ENCODE measurements around the gene PANK4. TPM values are rescaled to one million over a fixed set of nuclear protein-coding genes. Genes with fewer than 3 reads are reported as not detected.

PANK4 gene
- total and polyA plus RNA-seq, 2 of the 8 experiments (the other 6 are each of a cell fraction or from before 2014, with no cell fraction given), result 20.1 to 29.7 TPM

DNA sequence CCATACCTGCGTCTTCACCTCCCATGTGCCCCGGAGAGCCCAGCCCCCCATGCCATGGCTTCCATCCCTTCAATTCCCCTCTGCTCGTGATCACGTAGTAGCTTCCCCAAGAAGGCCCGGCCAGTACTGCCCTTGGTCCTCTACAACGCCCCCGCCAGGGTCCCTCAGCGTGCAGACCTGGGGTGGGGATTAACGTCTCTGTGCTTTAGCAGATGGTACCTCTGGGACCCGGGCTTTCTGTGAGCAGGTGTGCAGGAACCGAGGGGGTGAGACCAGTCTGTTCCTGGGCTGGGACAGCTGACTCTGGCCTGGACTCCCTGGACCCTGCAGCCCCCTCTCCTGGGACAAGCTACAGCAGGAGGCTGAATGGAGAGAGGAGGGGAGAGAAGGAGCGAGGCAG lies 49.1 kb downstream of the PANK4 start:
- H3K56ac ChIP-seq (replicated peaks; ENCODE audit: insufficient read length, low read depth, low read length), result no peak overlapping the region
- no peaks in the 10 kb centered on the region; a peak in 1 of 7 replicates for H3K27me3 ChIP-seq (replicated peaks in 1 of 4; ENCODE audit: control insufficient read depth in 3 of 4, extremely low read depth in 1 of 4, insufficient read depth in 3 of 4, low read length in 3 of 4)
- H3K4me3 ChIP-seq (ENCODE audit: extremely low read depth in 1 of 4, insufficient read depth in 2 of 4, low read depth in 3 of 4, low read length in 4 of 4), result no peak overlapping the region
- H4K91ac ChIP-seq (replicated peaks; ENCODE audit: insufficient read length, low read length), result no peak overlapping the region
- no peak overlapping the region for H3K4ac ChIP-seq (replicated peaks; ENCODE audit: insufficient read length, low read depth, low read length)
- H2BK20ac ChIP-seq (ENCODE audit: low read length), result no peak overlapping the region
- no peaks in the 10 kb centered on the region for H3K79me1 ChIP-seq (ENCODE audit: low read depth, low read length)
- H3K4me1 ChIP-seq (replicated peaks in 1 of 4; ENCODE audit: control insufficient read depth in 3 of 4, insufficient read depth in 4 of 4, low read length in 3 of 4), result peaks cover 0 to 7% (median 0%) of the 10 kb centered on the region in 4 experiments; a peak in 2 of 7 replicates
- CTCF ChIA-PET (ENCODE audit: partially characterized antibody), result interaction anchor here (0.8 to 2.0 kb wide), 5 partner anchors 10 to 56 kb away, joined by 3 to 9 read pairs (median 3); no protein-coding TSS in a partner anchor
- H3K23ac ChIP-seq (ENCODE audit: insufficient read length), result no peak overlapping the region
- no peak overlapping the region for H2BK5ac ChIP-seq (ENCODE audit: low read depth, low read length)
- DNase-seq (ENCODE audit: low read depth in 1 of 2, low spot score in 2 of 2) (no peak), FAIRE-seq (no peak)
- POLR2A ChIA-PET (ENCODE audit: partially characterized antibody), result interaction anchor here (1.0 kb wide), 1 partner anchor 26 kb away, joined by 3 read pairs; no protein-coding TSS in a partner anchor
- no peak overlapping the region for H3K14ac ChIP-seq (ENCODE audit: insufficient read length)
- H3K27ac ChIP-seq (ENCODE audit: low read depth, low read length), result no peak overlapping the region
- no peak overlapping the region for H2BK15ac ChIP-seq (ENCODE audit: low read length)
- H2AK5ac ChIP-seq (ENCODE audit: low read depth, low read length), result no peak overlapping the region
- no peak overlapping the region for H2BK12ac ChIP-seq (ENCODE audit: low read depth, low read length)
- H2AFZ ChIP-seq (ENCODE audit: low read length), result no peak overlapping the region
- no peaks in the 10 kb centered on the region for H3K36me3 ChIP-seq (ENCODE audit: control insufficient read depth in 2 of 4, insufficient read depth in 4 of 4, low read length in 3 of 4)
- 70% methylated on average over 9 of the region's 12 CpGs; no CpG with 5 or more reads in 1 of the 2 experiments for WGBS, 2 experiments (ENCODE audit: extremely low coverage in 1 of 2, insufficient coverage in 1 of 2, insufficient read length in 1 of 2, insufficient replicate concordance in 2 of 2, low coverage in 1 of 2, low lambda C conversion rate in 2 of 2, missing lambda C conversion rate in 1 of 2)
- no peaks in the 10 kb centered on the region for H3K9me3 ChIP-seq (ENCODE audit: insufficient read depth in 2 of 2, low read depth in 1 of 2, low read length in 1 of 2)
- no peak overlapping the region for H2BK120ac ChIP-seq (replicated peaks; ENCODE audit: low read depth, low read length)
- H4K8ac ChIP-seq (ENCODE audit: extremely low read depth, insufficient read depth, low read length), result no peak overlapping the region; the same call in 1 of the 2 replicates
- no peak overlapping the region for H3K18ac ChIP-seq (ENCODE audit: extremely low read depth, low read length)
- H3K79me2 ChIP-seq (ENCODE audit: control insufficient read depth in 1 of 2, insufficient read depth in 2 of 2, low read length in 2 of 2), result no peaks in the 10 kb centered on the region
- H4K20me1 ChIP-seq (replicated peaks in 1 of 2; ENCODE audit: control insufficient read depth in 1 of 2, insufficient read depth in 2 of 2, low read length in 2 of 2), result peaks cover 0 to 2% of the 10 kb centered on the region in 2 experiments
- H3K4me2 ChIP-seq (ENCODE audit: insufficient read depth in 1 of 2, low read depth in 2 of 2, low read length in 2 of 2), result no peak overlapping the region
- H3K9ac ChIP-seq (replicated peaks in 1 of 4; ENCODE audit: extremely low read depth in 1 of 4, low read depth in 3 of 4, low read length in 3 of 4), result no peak overlapping the region; a peak in 1 of 7 replicates
- H3K23me2 ChIP-seq (ENCODE audit: low read depth, low read length), result no peaks in the 10 kb centered on the region
- no peak overlapping the region for H4K5ac ChIP-seq (ENCODE audit: insufficient read length, low read depth, low read length)
- TF ChIP-seq, protein P1, sequence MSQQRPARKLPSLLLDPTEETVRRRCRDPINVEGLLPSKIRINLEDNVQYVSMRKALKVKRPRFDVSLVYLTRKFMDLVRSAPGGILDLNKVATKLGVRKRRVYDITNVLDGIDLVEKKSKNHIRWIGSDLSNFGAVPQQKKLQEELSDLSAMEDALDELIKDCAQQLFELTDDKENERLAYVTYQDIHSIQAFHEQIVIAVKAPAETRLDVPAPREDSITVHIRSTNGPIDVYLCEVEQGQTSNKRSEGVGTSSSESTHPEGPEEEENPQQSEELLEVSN (IDR thresholded peaks at IDR 0.05), result no peak
- TF ChIP-seq JUND (IDR thresholded peaks at IDR 0.05; ENCODE audit: low read length), result no peak
- no peak for TF ChIP-seq PHF8 (conservative IDR thresholded peaks at IDR 0.05; ENCODE audit: low read depth, low read length)
- no peak for TF ChIP-seq POLR2AphosphoS5 (IDR thresholded peaks at IDR 0.05; ENCODE audit: low read depth, low read length)
- no peak for TF ChIP-seq RNF2 (IDR thresholded peaks at IDR 0.05; ENCODE audit: borderline replicate concordance, low read depth, low read length, missing control alignments, poor library complexity, severe bottlenecking)
- TF ChIP-seq SRF (IDR thresholded peaks at IDR 0.05; ENCODE audit: low read depth, low read length), result no peak
- no peak for TF ChIP-seq MAFK (IDR thresholded peaks at IDR 0.05; ENCODE audit: low read depth, low read length)
- TF ChIP-seq SIN3A (conservative IDR thresholded peaks at IDR 0.05 in 1 of 2, IDR thresholded peaks at IDR 0.05 in 1 of 2; ENCODE audit: low read depth in 1 of 2, low read length in 2 of 2), result no peak
- no peak for TF ChIP-seq POU5F1 (IDR thresholded peaks at IDR 0.05; ENCODE audit: low read depth, low read length)
- TF ChIP-seq, protein P2, sequence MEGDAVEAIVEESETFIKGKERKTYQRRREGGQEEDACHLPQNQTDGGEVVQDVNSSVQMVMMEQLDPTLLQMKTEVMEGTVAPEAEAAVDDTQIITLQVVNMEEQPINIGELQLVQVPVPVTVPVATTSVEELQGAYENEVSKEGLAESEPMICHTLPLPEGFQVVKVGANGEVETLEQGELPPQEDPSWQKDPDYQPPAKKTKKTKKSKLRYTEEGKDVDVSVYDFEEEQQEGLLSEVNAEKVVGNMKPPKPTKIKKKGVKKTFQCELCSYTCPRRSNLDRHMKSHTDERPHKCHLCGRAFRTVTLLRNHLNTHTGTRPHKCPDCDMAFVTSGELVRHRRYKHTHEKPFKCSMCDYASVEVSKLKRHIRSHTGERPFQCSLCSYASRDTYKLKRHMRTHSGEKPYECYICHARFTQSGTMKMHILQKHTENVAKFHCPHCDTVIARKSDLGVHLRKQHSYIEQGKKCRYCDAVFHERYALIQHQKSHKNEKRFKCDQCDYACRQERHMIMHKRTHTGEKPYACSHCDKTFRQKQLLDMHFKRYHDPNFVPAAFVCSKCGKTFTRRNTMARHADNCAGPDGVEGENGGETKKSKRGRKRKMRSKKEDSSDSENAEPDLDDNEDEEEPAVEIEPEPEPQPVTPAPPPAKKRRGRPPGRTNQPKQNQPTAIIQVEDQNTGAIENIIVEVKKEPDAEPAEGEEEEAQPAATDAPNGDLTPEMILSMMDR (IDR thresholded peaks at IDR 0.05; ENCODE audit: control extremely low read depth in 1 of 3, insufficient read depth in 1 of 3, low read depth in 1 of 3, low read length in 3 of 3), result no peak

Measured in H1 (cell line).